HL-60 (cell line): ENCODE data around the gene MRPL33.

Source experiments
- DNase-seq, 2 experiments: peaks; one replicate each; pipeline ENCODE4 v3.0.0-alpha.2; 2010 to 2020; ENCODE audit warnings: low read depth in 1 of 2, low spot score in 1 of 2
- H3K27ac ChIP-seq: fragments of 250-450 bp; sonication (Bioruptor Pico); replicated peaks from 2 replicates; pipeline ENCODE4 v1.5.1; 2020; ENCODE audit warnings: mild to moderate bottlenecking, moderate library complexity
- H3K27me3 ChIP-seq: fragments of 250-450 bp; sonication (Bioruptor Pico); 2 replicates; pipeline ENCODE4 v1.5.1; 2021; ENCODE audit warnings: mild to moderate bottlenecking, moderate library complexity; ENCODE audit not compliant: insufficient read depth, poor library complexity, severe bottlenecking
- H3K4me3 ChIP-seq: replicated peaks from 2 replicates; pipeline ENCODE4 v1.5.1; 2011; ENCODE audit warnings: mild to moderate bottlenecking, control low read depth, low read length; ENCODE audit not compliant: insufficient read depth
- CTCF ChIP-seq: IDR thresholded peaks from one replicate; pipeline ENCODE4 v1.5.1; 2011; ENCODE audit warnings: low read length, control low read depth, inconsistent platforms; ENCODE audit not compliant: insufficient read depth
- GABPA ChIP-seq: IDR thresholded peaks from 2 replicates; pipeline ENCODE4 v1.6.1; 2012; ENCODE audit warnings: low read depth
- POLR2AphosphoS5 ChIP-seq: IDR thresholded peaks from 2 replicates; pipeline ENCODE4 v1.6.1; 2012; ENCODE audit warnings: low read depth
- SPI1 ChIP-seq: IDR thresholded peaks from 2 replicates; pipeline ENCODE4 v1.6.1; 2012; ENCODE audit warnings: low read depth, mild to moderate bottlenecking, borderline replicate concordance
- TF ChIP-seq, protein P1 (sequence below): IDR thresholded peaks from 2 replicates; pipeline ENCODE4 v1.6.1; 2012; ENCODE audit warnings: low read depth; ENCODE audit not compliant: insufficient replicate concordance

Gene MRPL33

DNA sequence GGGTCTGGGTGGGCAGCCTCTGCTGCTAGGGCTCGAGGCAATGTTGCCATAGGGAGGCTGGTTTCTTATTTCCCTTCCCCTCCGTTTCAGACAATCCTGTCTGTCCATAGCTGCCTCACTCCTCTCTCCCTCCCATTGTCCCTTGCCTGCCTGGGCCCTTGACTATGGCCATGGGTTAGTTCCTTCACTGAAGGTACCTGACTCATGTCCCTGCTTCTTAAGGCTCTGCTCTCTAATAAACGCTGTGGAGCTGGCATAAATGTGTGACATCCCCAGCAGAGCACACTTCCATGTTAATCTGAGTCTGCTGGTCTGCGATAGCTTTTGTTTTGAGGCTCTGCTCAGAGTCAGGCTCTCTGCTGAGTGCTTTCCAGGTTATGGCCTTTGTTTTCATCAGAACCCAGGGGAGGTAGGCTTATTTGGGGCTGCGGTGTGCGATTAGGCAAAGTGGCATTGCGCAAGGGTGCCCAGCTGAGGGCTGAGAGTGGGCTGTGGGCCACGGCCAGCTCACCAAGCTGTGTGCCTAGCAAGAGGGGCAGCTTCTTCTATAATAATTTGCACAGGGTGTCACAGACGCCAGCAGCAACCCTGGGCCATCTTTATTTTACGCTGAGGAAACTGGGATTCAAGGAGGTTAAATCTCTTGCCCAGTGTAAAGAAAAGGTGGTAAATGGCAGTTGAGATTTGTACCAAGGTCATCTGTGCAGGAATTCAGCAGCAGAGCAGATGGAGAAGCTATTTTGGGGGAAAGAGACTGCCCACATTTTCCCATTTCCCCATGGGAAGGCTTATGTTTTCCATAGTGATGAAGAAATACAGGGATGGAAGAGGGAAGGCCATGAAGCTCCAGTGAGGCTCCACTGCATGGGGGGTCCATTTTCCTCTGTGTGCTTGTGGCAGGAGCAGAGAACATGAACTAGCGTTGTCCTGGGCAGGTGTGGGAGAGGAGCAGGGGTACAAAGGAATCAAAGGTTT is 25.6 kb downstream of the MRPL33 start:
- peak; percentile 74 to 75 for DNase-seq
- H3K4me3 ChIP-seq = no peak overlapping the region
- no peak overlapping the region for H3K27ac ChIP-seq
- TF ChIP-seq CTCF = no peak
- TF ChIP-seq, protein P1, sequence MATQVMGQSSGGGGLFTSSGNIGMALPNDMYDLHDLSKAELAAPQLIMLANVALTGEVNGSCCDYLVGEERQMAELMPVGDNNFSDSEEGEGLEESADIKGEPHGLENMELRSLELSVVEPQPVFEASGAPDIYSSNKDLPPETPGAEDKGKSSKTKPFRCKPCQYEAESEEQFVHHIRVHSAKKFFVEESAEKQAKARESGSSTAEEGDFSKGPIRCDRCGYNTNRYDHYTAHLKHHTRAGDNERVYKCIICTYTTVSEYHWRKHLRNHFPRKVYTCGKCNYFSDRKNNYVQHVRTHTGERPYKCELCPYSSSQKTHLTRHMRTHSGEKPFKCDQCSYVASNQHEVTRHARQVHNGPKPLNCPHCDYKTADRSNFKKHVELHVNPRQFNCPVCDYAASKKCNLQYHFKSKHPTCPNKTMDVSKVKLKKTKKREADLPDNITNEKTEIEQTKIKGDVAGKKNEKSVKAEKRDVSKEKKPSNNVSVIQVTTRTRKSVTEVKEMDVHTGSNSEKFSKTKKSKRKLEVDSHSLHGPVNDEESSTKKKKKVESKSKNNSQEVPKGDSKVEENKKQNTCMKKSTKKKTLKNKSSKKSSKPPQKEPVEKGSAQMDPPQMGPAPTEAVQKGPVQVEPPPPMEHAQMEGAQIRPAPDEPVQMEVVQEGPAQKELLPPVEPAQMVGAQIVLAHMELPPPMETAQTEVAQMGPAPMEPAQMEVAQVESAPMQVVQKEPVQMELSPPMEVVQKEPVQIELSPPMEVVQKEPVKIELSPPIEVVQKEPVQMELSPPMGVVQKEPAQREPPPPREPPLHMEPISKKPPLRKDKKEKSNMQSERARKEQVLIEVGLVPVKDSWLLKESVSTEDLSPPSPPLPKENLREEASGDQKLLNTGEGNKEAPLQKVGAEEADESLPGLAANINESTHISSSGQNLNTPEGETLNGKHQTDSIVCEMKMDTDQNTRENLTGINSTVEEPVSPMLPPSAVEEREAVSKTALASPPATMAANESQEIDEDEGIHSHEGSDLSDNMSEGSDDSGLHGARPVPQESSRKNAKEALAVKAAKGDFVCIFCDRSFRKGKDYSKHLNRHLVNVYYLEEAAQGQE = no peak
- TF ChIP-seq POLR2AphosphoS5 = peak; percentile 58; the same call in 1 of the 2 replicates
- TF ChIP-seq GABPA = no peak
- H3K27me3 ChIP-seq = no peaks in the 10 kb centered on the region

DNA sequence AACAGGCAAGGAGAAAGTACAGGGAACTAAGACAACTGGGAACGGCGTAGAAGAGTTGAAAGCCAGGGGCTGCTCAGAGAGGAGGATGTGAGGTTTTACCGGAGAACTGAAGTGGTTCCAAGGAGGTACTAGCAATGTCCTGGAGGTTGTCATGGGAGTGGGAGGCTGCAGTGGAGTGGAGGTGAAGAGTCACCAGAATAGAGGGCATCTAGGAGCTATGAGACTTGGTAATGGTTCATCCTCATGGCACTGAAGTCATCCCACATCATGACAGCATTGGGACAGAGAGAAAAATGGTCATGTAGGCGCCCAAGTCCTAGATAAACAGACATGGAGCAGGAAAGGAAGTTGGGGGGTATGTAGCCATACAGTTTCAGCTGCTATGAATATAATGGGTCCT is 26.3 kb downstream of the MRPL33 start:
- TF ChIP-seq, protein P1 = no peak
- TF ChIP-seq CTCF = no peak
- TF ChIP-seq POLR2AphosphoS5 = no peak
- TF ChIP-seq SPI1 = no peak
- TF ChIP-seq GABPA = no peak
- no peak overlapping the region for H3K27ac ChIP-seq
- DNase-seq = no peak

DNA sequence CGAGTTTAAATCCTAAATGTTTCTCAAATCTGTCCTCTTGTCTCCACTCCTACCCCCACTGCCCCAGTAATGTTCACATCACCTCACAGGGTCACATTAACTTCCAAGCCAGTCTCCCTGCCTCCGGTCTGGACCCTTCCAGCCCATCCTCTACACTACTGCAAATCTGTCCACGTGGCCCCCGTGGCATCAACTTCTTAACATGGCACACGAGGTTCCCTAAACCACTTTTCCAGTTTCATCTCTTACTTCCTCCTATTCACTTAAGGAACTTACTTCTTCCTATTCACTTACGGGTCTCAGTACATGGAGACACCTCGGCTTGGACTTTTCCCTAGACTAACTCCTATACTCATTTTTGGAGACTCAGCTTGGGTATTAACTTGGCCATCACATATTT is 27.0 kb downstream of the MRPL33 start:
- H3K27ac ChIP-seq = no peak overlapping the region
- no peak overlapping the region for H3K4me3 ChIP-seq
- DNase-seq = peak in 1 of 2 experiments; percentile 29
- TF ChIP-seq GABPA (no peak), CTCF (no peak), SPI1 (no peak), POLR2AphosphoS5 (no peak)
- TF ChIP-seq, protein P1 = no peak
- H3K27me3 ChIP-seq = no peaks in the 10 kb centered on the region

More for the DNA sequence above, 26.3 kb downstream of the MRPL33 start:
- Histone ChIP-seq H3K27me3 (no peaks in the 10 kb centered on the region), H3K4me3 (no peak overlapping the region)
